NCI-H526 treated with DMSO at 0.1 percent for 48 hours (cell line): ENCODE data around the gene PDIA3.
"Not testable (repeated sequence)": the region's sequence is repeated elsewhere in the genome, so short reads cannot be mapped to it uniquely, and the experiment has no call there.

Experiments
- DNase-seq: peaks from one replicate; lab custom pipeline; 2025; lab: John Stamatoyannopoulos, UW

PDIA3 gene

GRCh38 chr15:43776718-43777266 lies 30.6 kb downstream of the PDIA3 start, which contains the start of gene ELL3:
TSS of gene ELL3 (minus strand) at chr15:43776966. CDS start at chr15:43776901, 65 bp downstream.
- peak; percentile 80 for DNase-seq

DNA sequence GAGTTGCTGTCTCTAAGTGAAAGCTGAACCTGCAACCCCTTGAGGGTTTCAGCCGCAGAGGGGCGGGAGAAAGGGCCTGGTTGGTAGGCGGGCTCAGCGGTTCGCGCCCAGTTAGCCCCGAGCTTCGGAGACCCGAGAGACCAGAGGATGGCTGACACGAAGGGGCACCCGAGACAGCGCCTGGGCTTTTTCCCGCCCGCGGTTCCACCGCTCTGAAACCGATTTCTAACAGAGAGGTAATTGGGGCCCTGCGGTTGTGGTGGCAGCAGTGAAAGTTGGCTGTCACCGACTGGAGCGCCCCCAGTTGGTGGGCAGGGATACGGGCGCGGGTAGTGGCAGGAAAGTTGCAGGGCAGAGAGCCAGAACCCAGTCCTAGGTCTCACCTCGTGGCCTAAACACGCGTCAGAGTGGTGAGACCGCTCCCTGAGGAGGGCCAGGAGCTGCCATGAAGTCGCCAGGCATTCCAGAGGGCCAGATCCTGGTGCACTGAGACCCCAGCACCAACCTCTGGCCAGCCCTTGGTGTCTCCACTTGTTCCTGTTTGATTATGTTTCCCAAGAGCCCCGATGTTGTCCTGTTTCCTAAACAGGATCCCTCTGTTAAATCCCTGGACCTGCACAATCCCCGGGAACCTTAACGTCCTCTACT lies 31.2 kb downstream of the PDIA3 start:
- peak; percentile 80 for DNase-seq

- no peak for DNase-seq
These were observed 32.8 kb downstream of the PDIA3 start for GRCh38 chr15:43779016-43779415.

GRCh38 chr15:43789409-43789808 lies 43.2 kb downstream of the PDIA3 start:
- DNase-seq: peak; percentile 91

DNA sequence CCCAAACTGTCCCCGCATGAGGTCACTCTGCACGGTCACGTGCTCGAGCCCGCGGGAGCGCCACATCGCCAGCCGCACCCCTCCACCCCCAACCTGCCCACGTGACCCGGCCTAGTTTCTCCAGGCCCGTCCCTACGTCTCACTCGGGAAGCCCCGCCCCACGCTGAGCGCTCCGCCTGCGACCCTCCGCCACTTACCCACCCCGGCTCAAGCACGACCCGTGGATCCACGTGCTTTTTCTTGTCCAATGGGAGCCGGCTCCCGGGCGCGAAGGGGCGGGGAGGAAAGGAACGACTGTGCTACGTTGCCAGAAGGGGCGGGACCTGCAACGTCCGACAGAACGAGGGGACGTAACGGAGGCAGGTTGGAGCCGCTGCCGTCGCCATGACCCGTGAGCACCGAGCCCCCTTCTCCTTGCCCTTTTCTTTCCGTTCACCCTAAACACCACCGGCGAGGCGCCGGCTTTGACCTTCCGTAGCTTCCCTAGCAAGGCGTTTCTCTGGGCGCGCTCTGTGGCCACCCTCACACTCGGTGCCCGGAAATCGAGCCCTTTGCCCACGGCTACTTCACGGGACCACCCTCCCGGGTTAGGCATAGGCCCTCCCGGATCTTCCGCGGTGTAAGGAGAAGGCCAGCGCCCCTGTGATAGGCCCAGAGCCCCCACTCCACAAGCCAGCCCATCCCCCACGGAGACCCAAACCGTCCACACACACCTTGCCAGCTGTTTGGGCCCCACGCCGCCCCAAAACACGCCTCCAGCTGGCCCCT lies 45.9 kb downstream of the PDIA3 start, which contains the start of gene SERF2:
SERF2 (plus strand) TSS at position 328 of the 768 bp plus-strand sequence; CDS start at position 385, 57 bp downstream.
- peak; percentile 97 for DNase-seq

GRCh38 chr15:43792761-43793476 lies 46.7 kb downstream of the PDIA3 start:
- no peak for DNase-seq

- DNase-seq: no peak
These were observed 47.4 kb downstream of the PDIA3 start for GRCh38 chr15:43793647-43794046.

DNA sequence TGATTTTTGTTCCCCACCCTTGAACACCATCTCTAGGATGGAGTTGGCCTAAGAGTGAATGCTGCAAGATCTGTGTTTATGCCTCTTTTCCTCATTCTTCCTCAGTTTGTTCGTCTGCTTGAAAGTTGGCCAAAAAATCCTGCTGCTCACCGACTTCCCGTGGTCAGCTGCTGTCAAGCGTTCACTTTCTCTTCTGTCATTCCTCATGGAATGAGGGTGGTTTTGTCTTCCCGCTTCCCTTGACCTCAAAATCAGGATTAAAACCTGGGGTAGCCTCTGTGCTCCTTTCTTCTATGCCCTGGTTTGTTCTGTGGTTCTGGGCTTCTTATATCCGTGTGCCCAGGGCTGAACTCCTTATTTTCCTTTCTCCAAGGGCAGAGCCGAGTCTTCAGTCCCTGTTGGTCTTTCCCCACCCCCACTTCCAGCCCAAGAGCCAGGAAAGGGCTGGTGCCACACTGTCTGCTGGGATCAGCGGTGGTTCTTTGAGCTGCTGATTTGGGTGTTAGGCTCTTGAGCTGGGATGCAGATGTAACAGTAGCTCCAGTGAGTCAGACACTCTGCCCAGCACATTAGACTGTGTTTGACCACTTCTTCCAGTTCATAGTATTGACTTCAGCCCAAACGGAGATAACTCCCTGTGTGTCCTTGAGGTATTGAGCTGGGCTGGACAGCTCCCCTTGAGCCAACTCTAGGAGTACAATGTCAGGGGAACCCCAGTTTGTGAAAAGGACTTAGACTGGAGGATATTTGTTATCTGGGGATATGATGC lies 48.2 kb downstream of the PDIA3 start:
- DNase-seq: no peak

DNA sequence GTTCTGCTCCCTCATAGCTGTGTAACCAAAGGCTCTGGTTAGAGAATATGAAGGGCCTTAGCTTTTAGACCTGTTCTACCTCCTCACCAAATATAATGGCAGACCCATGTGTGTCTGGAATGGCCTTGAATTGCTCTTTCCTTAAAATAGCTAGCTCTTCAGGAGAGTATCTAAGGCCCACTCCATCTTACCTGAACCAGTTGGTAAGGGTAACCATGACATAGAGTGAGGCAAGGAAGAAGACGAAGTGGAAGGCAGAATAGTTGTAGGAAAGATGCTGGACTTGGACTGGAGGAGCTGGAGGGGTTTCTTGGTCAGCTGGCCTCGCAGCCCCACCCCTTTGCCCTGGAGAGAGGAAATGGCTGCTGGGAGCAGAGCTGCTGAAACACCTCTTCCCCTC lies 49.0 kb downstream of the PDIA3 start:
- DNase-seq: no peak

DNA sequence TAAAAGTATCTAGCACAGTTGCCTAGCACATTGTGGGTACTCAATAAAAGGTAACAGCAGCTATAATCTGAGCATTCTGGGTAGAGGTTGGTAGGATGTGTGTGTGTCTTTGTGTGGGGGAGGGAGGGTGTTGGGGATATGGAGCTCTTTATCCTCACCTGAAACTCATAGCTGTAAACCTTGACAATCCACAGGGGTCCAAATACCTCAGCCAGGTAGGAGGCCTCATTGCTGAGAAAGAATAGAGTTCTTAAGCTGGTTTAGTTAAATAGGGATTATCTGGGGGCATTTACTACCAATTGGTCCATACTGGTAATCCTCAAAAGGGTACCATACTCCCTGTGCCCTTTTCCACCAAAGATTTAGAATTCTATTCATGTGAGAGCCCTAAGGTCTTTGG lies 49.8 kb downstream of the PDIA3 start:
- DNase-seq: no peak

- no peak for DNase-seq
These were observed 50.3 kb downstream of the PDIA3 start for GRCh38 chr15:43796566-43796965.

GRCh38 chr15:43799209-43799944 lies 53.1 kb downstream of the PDIA3 start:
- peak; percentile 13 for DNase-seq

GRCh38 chr15:43799945-43800285 lies 53.7 kb downstream of the PDIA3 start, which contains the start of gene SERINC4:
TSS of gene SERINC4 (minus strand) at chr15:43800220. CDS start at chr15:43799986, 234 bp downstream.
- DNase-seq: no peak

GRCh38 chr15:43800286-43801141 lies 54.3 kb downstream of the PDIA3 start, which contains the start of gene HYPK:
TSS of gene HYPK (plus strand) at chr15:43800599. CDS start at chr15:43800623, 24 bp downstream.
- peak; percentile 75 for DNase-seq

DNA sequence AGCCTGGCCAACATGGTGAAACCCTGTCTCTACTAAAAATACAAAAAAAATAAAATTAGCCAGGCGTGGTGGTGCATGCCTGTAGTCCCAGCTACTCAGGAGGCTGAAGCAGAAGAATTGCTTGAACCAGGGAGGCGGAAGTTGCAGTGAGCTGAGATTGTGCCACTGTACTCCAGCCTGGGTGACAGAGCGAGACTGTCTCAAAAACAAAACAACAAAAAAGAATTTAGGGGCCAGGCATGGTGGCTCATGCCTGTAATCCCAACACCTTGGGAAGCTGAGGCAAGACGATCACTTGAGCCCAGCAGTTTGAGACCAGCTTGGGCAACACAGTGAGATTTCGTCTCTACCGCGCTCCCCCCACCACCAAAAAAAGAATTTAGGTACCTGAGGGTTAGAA lies 56.4 kb downstream of the PDIA3 start:
- DNase-seq: not testable (repeated sequence)

DNA sequence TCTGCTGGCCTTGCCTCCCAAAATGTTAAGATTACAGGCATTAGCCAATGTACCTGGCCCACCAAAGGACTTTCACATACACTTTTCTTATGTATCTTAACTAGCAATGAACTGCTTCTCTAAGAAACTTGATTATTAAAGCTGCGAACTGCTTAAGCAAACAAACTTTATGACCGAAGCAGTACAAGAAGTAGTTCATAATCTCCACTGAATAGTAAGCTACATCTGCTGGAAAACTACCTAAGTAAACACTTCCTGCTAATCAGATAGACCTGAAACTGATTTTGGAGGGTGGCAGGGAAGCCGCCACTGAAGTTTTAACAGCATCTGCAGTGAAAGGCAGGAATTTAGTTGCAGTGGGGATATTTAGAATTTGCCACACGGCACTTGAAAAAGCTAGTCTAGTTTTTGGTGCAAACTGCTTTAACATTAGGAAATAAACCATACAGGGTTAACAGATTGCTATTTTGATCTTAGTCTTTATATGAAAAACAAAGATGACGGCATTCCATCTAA lies 62.3 kb downstream of the PDIA3 start:
- no peak for DNase-seq

GRCh38 chr15:43808960-43809678 lies 62.9 kb downstream of the PDIA3 start:
- DNase-seq: no peak

DNA sequence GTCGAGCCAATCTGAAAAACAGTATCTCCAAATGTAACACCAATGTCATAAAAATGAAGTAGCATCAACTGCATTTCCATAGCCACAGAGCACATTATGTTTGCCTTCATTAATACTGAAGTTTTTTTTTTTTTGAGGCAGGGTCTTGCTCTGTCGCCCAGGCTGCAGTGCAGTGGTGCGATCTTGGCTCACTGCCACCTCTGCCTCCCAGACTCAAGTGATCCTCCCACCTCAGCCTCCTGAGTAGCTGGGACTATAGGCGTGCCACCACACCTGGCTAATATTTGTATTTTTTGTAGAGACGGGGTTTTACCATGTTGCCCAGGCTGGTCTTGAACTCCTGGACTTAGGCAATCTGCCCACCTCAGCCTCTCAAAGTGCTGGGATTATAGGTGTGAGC lies 68.8 kb downstream of the PDIA3 start:
- DNase-seq: not testable (repeated sequence)

GRCh38 chr15:43821505-43821904 lies 75.3 kb downstream of the PDIA3 start:
- no peak for DNase-seq
